Prostate gland (tissue), 2 donors: ENCODE measurements around the gene KCNT1.

ENCODE experiments used
- CTCF ChIP-seq, 4 experiments: fragments of 200-600 bp in 2 of 4; fragments of 450-650 bp in 2 of 4; sonication (generic) in 2 of 4; IDR thresholded peaks; 1 replicate in 3 of 4; 2 replicates in 1 of 4; pipeline ENCODE4 v1.5.1; 2016 to 2019; ENCODE audit warnings: antibody characterized with exemption in 4 of 4, mild to moderate bottlenecking in 2 of 4, moderate library complexity in 2 of 4
- POLR2A ChIP-seq: fragments of 450-650 bp; IDR thresholded peaks from one replicate; pipeline ENCODE4 v1.6.1; 2016; ENCODE audit warnings: antibody characterized with exemption, mild to moderate bottlenecking
- POLR2AphosphoS5 ChIP-seq: sonication (generic); formaldehyde crosslinking; IDR thresholded peaks from one replicate; pipeline ENCODE4 v1.6.1; 2017; ENCODE audit warnings: antibody characterized with exemption

GRCh38 chr9:135748676-135749075 is 46.7 kb downstream of the KCNT1 start:
- no peak for TF ChIP-seq POLR2A
- TF ChIP-seq CTCF (IDR thresholded peaks at IDR 0.05), result no peak
- no peak for TF ChIP-seq POLR2AphosphoS5
